ENCODE measurements around the gene CFAP299.

GRCh38 chr4:80306260-80306659 is 29.3 kb upstream of the CFAP299 start:
- TF ChIP-seq YY1 (IDR thresholded peaks at IDR 0.05; ENCODE audit: insufficient read depth, insufficient read length) (no peak), ZNF274 (IDR thresholded peaks at IDR 0.05; ENCODE audit: low read depth, low read length) (no peak), SUZ12 (IDR thresholded peaks at IDR 0.05; ENCODE audit: extremely low read depth, insufficient read depth, insufficient read length) (no peak)
